CD4-positive, alpha-beta T cell (primary cell): ENCODE results near the gene PKIG. TPM values are rescaled to one million over a fixed set of nuclear protein-coding genes. Genes with fewer than 3 reads are reported as not detected.
A peak's percentile ranks its signal among the peaks of the same experiment; 100 is the strongest.

Experiments used
- ATAC-seq: fragments of 200-7000 bp; cut with Tn5 transposase; one replicate; pipeline ENCODE4 v1.10.0; 2022; ENCODE audit warnings: mild to moderate bottlenecking; ENCODE audit not compliant: poor library complexity
- CTCF ChIA-PET: fragments of 350-600 bp; sonication (Branson Sonifier 250); formaldehyde crosslinking; loops from one replicate; lab custom pipeline; 2021; ENCODE audit warnings: antibody characterized with exemption, inconsistent platforms; lab: Charles Lee
- POLR2A ChIA-PET: fragments of 350-600 bp; sonication (Branson Sonifier 250); formaldehyde crosslinking; loops from one replicate; lab custom pipeline; 2021; ENCODE audit warnings: antibody characterized with exemption, inconsistent platforms; lab: Charles Lee
- DNase-seq, 14 experiments: peaks; one replicate each; pipeline ENCODE4 v3.0.0-alpha.2; 2013 to 2020; ENCODE audit warnings: mixed read lengths in 2 of 14
- H3K27ac ChIP-seq, 2 donors: one replicate each; pipeline versions ENCODE4 v1.5.1 to v1.7.0; 2013; ENCODE audit warnings: low read length in 2 of 2, low read depth in 1 of 2, mild to moderate bottlenecking in 1 of 2
- H3K27me3 ChIP-seq, 2 experiments: 1 replicate in 1 of 2; 2 replicates in 1 of 2; pipeline versions ENCODE4 v1.6.1 to v1.7.0; 2013; ENCODE audit warnings: low read length in 2 of 2, control low read depth in 1 of 2, mild to moderate bottlenecking in 1 of 2, moderate library complexity in 1 of 2; ENCODE audit not compliant: insufficient read depth in 2 of 2, control insufficient read depth in 1 of 2
- H3K36me3 ChIP-seq: one replicate; pipeline ENCODE4 v1.6.1; 2013; ENCODE audit warnings: low read length, control low read depth; ENCODE audit not compliant: insufficient read depth
- H3K4me1 ChIP-seq: one replicate; pipeline ENCODE4 v1.6.1; 2013; ENCODE audit warnings: low read length, control low read depth; ENCODE audit not compliant: insufficient read depth
- H3K4me3 ChIP-seq: one replicate; pipeline ENCODE4 v1.5.1; 2013; ENCODE audit warnings: mild to moderate bottlenecking, low read length, moderate library complexity
- H3K9me3 ChIP-seq, 2 experiments: 1 replicate in 1 of 2; 2 replicates in 1 of 2; pipeline versions ENCODE4 v1.6.1 to v1.7.0; 2013; ENCODE audit warnings: low read length in 2 of 2, mild to moderate bottlenecking in 2 of 2, control low read depth in 1 of 2, moderate library complexity in 1 of 2; ENCODE audit not compliant: control insufficient read depth in 1 of 2, insufficient read depth in 1 of 2
- H3K27ac Mint-ChIP-seq: one replicate; pipeline ENCODE4 v1.8.0; 2020; ENCODE audit warnings: mixed read lengths
- H3K27me3 Mint-ChIP-seq: one replicate; pipeline ENCODE4 v1.8.0; 2021; ENCODE audit warnings: mixed read lengths
- H3K36me3 Mint-ChIP-seq: one replicate; pipeline ENCODE4 v1.8.0; 2021; ENCODE audit warnings: low read depth, mixed read lengths
- H3K4me1 Mint-ChIP-seq: one replicate; pipeline ENCODE4 v1.8.0; 2021; ENCODE audit warnings: low read depth, mixed read lengths
- H3K4me3 Mint-ChIP-seq: one replicate; pipeline ENCODE4 v1.8.0; 2020; ENCODE audit warnings: mild to moderate bottlenecking, mixed read lengths
- H3K9me3 Mint-ChIP-seq: one replicate; pipeline ENCODE4 v1.8.0; 2020; ENCODE audit warnings: mixed read lengths
- CTCF ChIP-seq: fragments of 200-600 bp; IDR thresholded peaks from one replicate; pipeline ENCODE4 v1.8.0; 2022; ENCODE audit warnings: antibody characterized with exemption, mild to moderate bottlenecking
- intact Hi-C, 2 experiments: fragments of 100-400 bp; cut with DNase I in 1 of 2; cut with micrococcal nuclease in 1 of 2; formaldehyde crosslinking; loops; one replicate each; pipeline versions ENCODE4 v1.15.1 to v1.9.0; 2023 to 2025; cut with DNase I, micrococcal nuclease
- total RNA-seq, 174 experiments: library from RNA in 2 of 174; stranded (reverse) in 2 of 174; gene quantifications; one replicate each; pipeline ENCODE4 v1.2.3 and lab custom pipeline; 2021 to 2026

PKIG gene
- total RNA-seq, 2 experiments from 2014 or later: 1.7 to 2.4 TPM

GRCh38 chr20:44621325-44621724 is 38.9 kb downstream of the PKIG start:
- peaks cover 43% of the 10 kb centered on the region for H3K4me1 Mint-ChIP-seq
- Histone ChIP-seq H3K9me3 (peaks cover 0 to 18% of the 10 kb centered on the region in 2 experiments), H3K27ac (no peak overlapping the region), H3K4me1 (peaks cover 33% of the 10 kb centered on the region), H3K36me3 (peaks cover 68% of the 10 kb centered on the region), H3K27me3 (no peaks in the 10 kb centered on the region), H3K4me3 (no peak overlapping the region)
- ChIA-PET POLR2A (no interaction called here), CTCF (no interaction called here)
- no peaks in the 10 kb centered on the region for H3K9me3 Mint-ChIP-seq
- no peaks in the 10 kb centered on the region for H3K27me3 Mint-ChIP-seq
- peaks cover 84% of the 10 kb centered on the region for H3K36me3 Mint-ChIP-seq
- ATAC-seq (no peak), DNase-seq (no peak)
- no peak overlapping the region for H3K4me3 Mint-ChIP-seq
- no peak for TF ChIP-seq CTCF
- intact Hi-C loops: loop anchor here in 1 of 2 experiments (2.0 to 5.0 kb wide), 2 partner anchors 19 to 61 kb away; no protein-coding TSS in a partner anchor
- H3K27ac Mint-ChIP-seq: peak overlapping the region; percentile 98

GRCh38 chr20:44621939-44622338 is 39.6 kb downstream of the PKIG start:
- ATAC-seq (no peak), DNase-seq (no peak)
- peaks cover 68% of the 10 kb centered on the region for H3K36me3 ChIP-seq
- ChIA-PET POLR2A (no interaction called here), CTCF (no interaction called here)
- peak overlapping the region; percentile 98 for H3K27ac Mint-ChIP-seq
- H3K4me3 Mint-ChIP-seq: no peak overlapping the region
- H3K36me3 Mint-ChIP-seq: peaks cover 89% of the 10 kb centered on the region
- H3K4me3 ChIP-seq: no peak overlapping the region
- peaks cover 0 to 18% of the 10 kb centered on the region in 2 experiments for H3K9me3 ChIP-seq
- peaks cover 41% of the 10 kb centered on the region for H3K4me1 Mint-ChIP-seq
- intact Hi-C loops: loop anchor here in 1 of 2 experiments (2.0 to 5.0 kb wide), 2 partner anchors 19 to 60 kb away; no protein-coding TSS in a partner anchor
- no peaks in the 10 kb centered on the region for H3K27me3 ChIP-seq
- no peaks in the 10 kb centered on the region for H3K27me3 Mint-ChIP-seq
- H3K27ac ChIP-seq: no peak overlapping the region
- peaks cover 29% of the 10 kb centered on the region for H3K4me1 ChIP-seq
- no peak for TF ChIP-seq CTCF
- no peaks in the 10 kb centered on the region for H3K9me3 Mint-ChIP-seq

GRCh38 chr20:44622501-44623270 is 40.3 kb downstream of the PKIG start:
- intact Hi-C loops: loop anchor here in 1 of 2 experiments (5.0 kb wide), 1 partner anchor 60 kb away; no protein-coding TSS in a partner anchor
- Histone ChIP-seq H3K4me3 (no peak overlapping the region), H3K4me1 (peaks cover 22% of the 10 kb centered on the region), H3K9me3 (peaks cover 0 to 18% of the 10 kb centered on the region in 2 experiments), H3K36me3 (peaks cover 72% of the 10 kb centered on the region), H3K27ac (no peak overlapping the region), H3K27me3 (no peaks in the 10 kb centered on the region)
- DNase-seq (no peak), ATAC-seq (no peak)
- H3K4me1 Mint-ChIP-seq: peaks cover 33% of the 10 kb centered on the region
- peaks cover 95% of the 10 kb centered on the region for H3K36me3 Mint-ChIP-seq
- no peaks in the 10 kb centered on the region for H3K27me3 Mint-ChIP-seq
- no peak overlapping the region for H3K4me3 Mint-ChIP-seq
- no peaks in the 10 kb centered on the region for H3K9me3 Mint-ChIP-seq
- H3K27ac Mint-ChIP-seq: no peak overlapping the region
- ChIA-PET CTCF (no interaction called here), POLR2A (no interaction called here)
- TF ChIP-seq CTCF: no peak
